A549 (cell line): ENCODE measurements around the gene PATL2. TPM values are rescaled to one million over a fixed set of nuclear protein-coding genes. Genes with fewer than 3 reads are reported as not detected.

Experiments
- ATAC-seq, 2 experiments: fragments of 200-7000 bp in 1 of 2; fragments of >200 bp in 1 of 2; cut with Nextera tagmentation in 1 of 2; cut with Tn5 transposase in 1 of 2; 3 replicates each; pipeline versions ENCODE4 v1.8.0 to v1.9.1; 2018 to 2020; ENCODE audit warnings: mild to moderate bottlenecking in 1 of 2, moderate library complexity in 1 of 2
- CTCF ChIA-PET: fragments of 300-600 bp; sonication (Branson Sonifier 250); formaldehyde crosslinking; extraction: SDS; loops from one replicate; lab custom pipeline; 2021; ENCODE audit warnings: antibody characterized with exemption, inconsistent platforms; lab: Yijun Ruan, JAX
- POLR2A ChIA-PET: fragments of 350-600 bp; formaldehyde crosslinking; extraction: SDS; loops from one replicate; lab custom pipeline; 2021; ENCODE audit warnings: antibody characterized with exemption, inconsistent platforms; lab: Yijun Ruan, JAX
- DNase-seq, 2 experiments: peaks; one replicate each; pipeline versions ENCODE4 v3.0.0 to v3.0.0-alpha.2; 2011 to 2016; ENCODE audit warnings: low read depth in 1 of 2, low spot score in 1 of 2
- FAIRE-seq: peaks from 2 replicates; lab custom pipeline; 2011; peaks lifted over from hg19 to GRCh38; lab: Jason Lieb, UNC
- H3K27ac ChIP-seq, 2 experiments: fragments of >200 bp; sonication (Bioruptor Twin); formaldehyde crosslinking; 3 replicates each; pipeline ENCODE4 v1.5.1; 2016 to 2017
- H3K4me1 ChIP-seq: fragments of >200 bp; sonication (Bioruptor Twin); formaldehyde crosslinking; 3 replicates; pipeline ENCODE4 v1.6.1; 2016
- H3K4me2 ChIP-seq: fragments of >200 bp; sonication (Bioruptor Twin); formaldehyde crosslinking; 3 replicates; pipeline ENCODE4 v1.6.1; 2016
- H3K4me3 ChIP-seq: fragments of >200 bp; sonication (Bioruptor Twin); formaldehyde crosslinking; 3 replicates; pipeline ENCODE4 v1.5.1; 2016
- H3K9me3 ChIP-seq: fragments of >200 bp; sonication (Bioruptor Twin); formaldehyde crosslinking; 3 replicates; pipeline ENCODE4 v1.6.1; 2016
- CBX8 ChIP-seq: fragments of 200-600 bp; sonication (generic); IDR thresholded peaks from 2 replicates; pipeline ENCODE4 v1.6.1; 2016
- EHF ChIP-seq: fragments of 250-450 bp; sonication (Bioruptor Pico); IDR thresholded peaks from 2 replicates; pipeline ENCODE4 v1.5.0; 2020; ENCODE audit warnings: mild to moderate bottlenecking
- EP300 ChIP-seq, 2 experiments: fragments of >200 bp; sonication (Bioruptor Twin); formaldehyde crosslinking; IDR thresholded peaks; 2 replicates in 1 of 2; 3 replicates in 1 of 2; pipeline ENCODE4 v1.6.1; 2016 to 2017
- FOXS1 ChIP-seq: fragments of 250-450 bp; sonication (Bioruptor Pico); IDR thresholded peaks from 2 replicates; pipeline ENCODE4 v1.5.0; 2020; ENCODE audit warnings: mild to moderate bottlenecking, moderate library complexity
- GATA3 ChIP-seq: IDR thresholded peaks from 2 replicates; pipeline ENCODE4 v1.6.1; 2012; ENCODE audit warnings: borderline replicate concordance
- HDAC2 ChIP-seq: fragments of 200-600 bp; sonication (generic); IDR thresholded peaks from 2 replicates; pipeline ENCODE4 v1.6.1; 2016
- HEYL ChIP-seq: fragments of 250-450 bp; sonication (Bioruptor Pico); IDR thresholded peaks from 2 replicates; pipeline ENCODE4 v1.8.0; 2021; ENCODE audit warnings: mild to moderate bottlenecking, moderate library complexity
- HOXB13 ChIP-seq: fragments of 250-450 bp; sonication (Bioruptor Pico); IDR thresholded peaks from 2 replicates; pipeline ENCODE4 v1.5.0; 2020; ENCODE audit warnings: low read depth, mild to moderate bottlenecking, moderate library complexity
- HOXB5 ChIP-seq: fragments of 250-450 bp; sonication (Bioruptor Pico); IDR thresholded peaks from 2 replicates; pipeline ENCODE4 v1.5.0; 2020; ENCODE audit warnings: mild to moderate bottlenecking, moderate library complexity
- JUNB ChIP-seq: fragments of >200 bp; sonication (Bioruptor Twin); formaldehyde crosslinking; IDR thresholded peaks from 2 replicates; pipeline ENCODE4 v1.6.1; 2016
- KDM1A ChIP-seq: fragments of 200-600 bp; sonication (generic); IDR thresholded peaks from 2 replicates; pipeline ENCODE4 v1.6.1; 2016; ENCODE audit warnings: low read depth, mild to moderate bottlenecking
- KDM5A ChIP-seq: fragments of 200-600 bp; sonication (generic); IDR thresholded peaks from 2 replicates; pipeline ENCODE4 v1.6.1; 2016; ENCODE audit warnings: antibody characterized with exemption, mild to moderate bottlenecking
- MAZ ChIP-seq: fragments of 150-350 bp; IDR thresholded peaks from 2 replicates; pipeline ENCODE4 v1.6.1; 2014; ENCODE audit warnings: antibody characterized with exemption, low read depth, low read length, borderline replicate concordance
- RFX5 ChIP-seq: fragments of 450-650 bp; IDR thresholded peaks from 2 replicates; pipeline ENCODE4 v1.7.1; 2014; ENCODE audit warnings: antibody characterized with exemption, mild to moderate bottlenecking, moderate library complexity
- RNF2 ChIP-seq: fragments of 200-600 bp; sonication (generic); IDR thresholded peaks from 2 replicates; pipeline ENCODE4 v1.6.1; 2016; ENCODE audit warnings: low read depth, mild to moderate bottlenecking, antibody characterized with exemption, moderate library complexity, borderline replicate concordance
- ZC3H11A ChIP-seq: fragments of 450-650 bp; IDR thresholded peaks from 2 replicates; pipeline ENCODE4 v1.6.1; 2014; ENCODE audit warnings: antibody characterized with exemption, mild to moderate bottlenecking
- ZNF302 ChIP-seq: fragments of 250-450 bp; sonication (Bioruptor Pico); IDR thresholded peaks from 2 replicates; pipeline ENCODE4 v1.9.0; 2021; ENCODE audit warnings: inconsistent platforms, mild to moderate bottlenecking, moderate library complexity
- WGBS: methylation state at CpG from one replicate; pipeline ENCODE4 v1.1.6; 2017; ENCODE audit errors: missing lambda C conversion rate; 5-methylcytosine and 5-hydroxymethylcytosine counted together
- polyA plus RNA-seq, 4 experiments: library from polyadenylated mRNA; depleted of rRNA in 3 of 4; stranded (reverse); fragments of >200 nt; fragmentation: RNase III in 1 of 4; extraction: RNeasy Plus Mini Kit Qiagen cat#74134 plus additional on column Dnase treatment in 1 of 4; gene quantifications; 2 replicates in 3 of 4; 3 replicates in 1 of 4; pipeline ENCODE4 v1.2.3, GENCODE V29; 2011 to 2017
- TF ChIP-seq, protein P1 (sequence below): fragments of 150-350 bp; IDR thresholded peaks from 2 replicates; pipeline ENCODE4 v1.6.1; 2014; ENCODE audit warnings: low read depth, mild to moderate bottlenecking, low read length
- TF ChIP-seq, protein P2 (sequence below): fragments of >200 bp; sonication (Bioruptor Twin); formaldehyde crosslinking; IDR thresholded peaks from 3 replicates; pipeline ENCODE4 v1.5.1; 2016
- TF ChIP-seq, protein P3 (sequence below): fragments of 200-600 bp; sonication (generic); IDR thresholded peaks from 2 replicates; pipeline ENCODE4 v1.6.1; 2016; ENCODE audit warnings: antibody characterized with exemption, mild to moderate bottlenecking, moderate library complexity
- TF ChIP-seq, protein P4 (sequence below): fragments of >200 bp; sonication (Bioruptor Twin); formaldehyde crosslinking; IDR thresholded peaks from 3 replicates; pipeline ENCODE4 v1.6.1; 2016
- TF ChIP-seq, protein P5 (sequence below): fragments of 250-450 bp; sonication (Bioruptor Pico); IDR thresholded peaks from 2 replicates; pipeline ENCODE4 v1.5.0; 2020; ENCODE audit warnings: low read depth, mild to moderate bottlenecking, moderate library complexity
- TF ChIP-seq, protein P6 (sequence below): fragments of 450-650 bp; IDR thresholded peaks from 2 replicates; pipeline ENCODE4 v1.6.1; 2014; ENCODE audit warnings: antibody characterized with exemption

PATL2 gene
- polyA plus RNA-seq, 2 of the 4 experiments (the other 2 are of a cell fraction): 0.12 to 0.26 TPM

DNA sequence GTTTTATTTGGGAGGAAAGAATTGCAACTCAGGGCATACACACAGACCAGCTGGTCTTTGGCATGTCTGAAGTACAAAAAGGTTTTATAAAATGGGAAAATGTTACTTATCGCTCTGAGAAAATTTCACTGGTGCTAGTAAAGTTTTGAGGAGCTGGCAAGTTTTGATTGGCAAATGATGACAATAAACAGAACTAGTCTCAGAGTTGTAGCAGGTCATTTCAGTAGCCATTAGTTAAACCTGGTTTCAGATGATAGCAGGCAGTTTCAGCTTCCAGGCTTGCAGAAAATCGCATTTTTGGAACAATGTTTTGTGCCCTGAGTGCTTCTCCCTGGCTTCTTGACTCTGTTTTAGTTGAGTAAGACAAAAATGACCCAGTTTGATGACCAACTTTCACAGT, 10.9 kb upstream of the PATL2 start:
- DNase-seq: no peak
- Histone ChIP-seq H3K9me3 (no peaks in the 10 kb centered on the region), H3K4me1 (peaks cover 11% of the 10 kb centered on the region), H3K4me3 (no peak overlapping the region), H3K4me2 (no peak overlapping the region), H3K27ac (no peak overlapping the region)
- ChIA-PET CTCF (interaction anchor here (2.3 kb wide), 1 partner anchor 9 kb away, joined by 15 read pairs; the partner anchor contains the start of gene B2M), POLR2A (no interaction called here)
- WGBS: 70% methylated on average over 2 of the region's 2 CpGs
- FAIRE-seq: no peak
- TF ChIP-seq ZNF302 (CRISPR knock-in tag) (no peak), GATA3 (no peak), RFX5 (no peak), CBX8 (no peak), EP300 (IDR thresholded peaks at IDR 0.05) (no peak), MAZ (no peak), HOXB5 (no peak), RNF2 (no peak), ZC3H11A (no peak), KDM1A (no peak)
- TF ChIP-seq, protein P1, sequence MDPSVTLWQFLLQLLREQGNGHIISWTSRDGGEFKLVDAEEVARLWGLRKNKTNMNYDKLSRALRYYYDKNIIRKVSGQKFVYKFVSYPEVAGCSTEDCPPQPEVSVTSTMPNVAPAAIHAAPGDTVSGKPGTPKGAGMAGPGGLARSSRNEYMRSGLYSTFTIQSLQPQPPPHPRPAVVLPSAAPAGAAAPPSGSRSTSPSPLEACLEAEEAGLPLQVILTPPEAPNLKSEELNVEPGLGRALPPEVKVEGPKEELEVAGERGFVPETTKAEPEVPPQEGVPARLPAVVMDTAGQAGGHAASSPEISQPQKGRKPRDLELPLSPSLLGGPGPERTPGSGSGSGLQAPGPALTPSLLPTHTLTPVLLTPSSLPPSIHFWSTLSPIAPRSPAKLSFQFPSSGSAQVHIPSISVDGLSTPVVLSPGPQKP: no peak
- TF ChIP-seq, protein P2, sequence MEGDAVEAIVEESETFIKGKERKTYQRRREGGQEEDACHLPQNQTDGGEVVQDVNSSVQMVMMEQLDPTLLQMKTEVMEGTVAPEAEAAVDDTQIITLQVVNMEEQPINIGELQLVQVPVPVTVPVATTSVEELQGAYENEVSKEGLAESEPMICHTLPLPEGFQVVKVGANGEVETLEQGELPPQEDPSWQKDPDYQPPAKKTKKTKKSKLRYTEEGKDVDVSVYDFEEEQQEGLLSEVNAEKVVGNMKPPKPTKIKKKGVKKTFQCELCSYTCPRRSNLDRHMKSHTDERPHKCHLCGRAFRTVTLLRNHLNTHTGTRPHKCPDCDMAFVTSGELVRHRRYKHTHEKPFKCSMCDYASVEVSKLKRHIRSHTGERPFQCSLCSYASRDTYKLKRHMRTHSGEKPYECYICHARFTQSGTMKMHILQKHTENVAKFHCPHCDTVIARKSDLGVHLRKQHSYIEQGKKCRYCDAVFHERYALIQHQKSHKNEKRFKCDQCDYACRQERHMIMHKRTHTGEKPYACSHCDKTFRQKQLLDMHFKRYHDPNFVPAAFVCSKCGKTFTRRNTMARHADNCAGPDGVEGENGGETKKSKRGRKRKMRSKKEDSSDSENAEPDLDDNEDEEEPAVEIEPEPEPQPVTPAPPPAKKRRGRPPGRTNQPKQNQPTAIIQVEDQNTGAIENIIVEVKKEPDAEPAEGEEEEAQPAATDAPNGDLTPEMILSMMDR: no peak
- TF ChIP-seq, protein P3, sequence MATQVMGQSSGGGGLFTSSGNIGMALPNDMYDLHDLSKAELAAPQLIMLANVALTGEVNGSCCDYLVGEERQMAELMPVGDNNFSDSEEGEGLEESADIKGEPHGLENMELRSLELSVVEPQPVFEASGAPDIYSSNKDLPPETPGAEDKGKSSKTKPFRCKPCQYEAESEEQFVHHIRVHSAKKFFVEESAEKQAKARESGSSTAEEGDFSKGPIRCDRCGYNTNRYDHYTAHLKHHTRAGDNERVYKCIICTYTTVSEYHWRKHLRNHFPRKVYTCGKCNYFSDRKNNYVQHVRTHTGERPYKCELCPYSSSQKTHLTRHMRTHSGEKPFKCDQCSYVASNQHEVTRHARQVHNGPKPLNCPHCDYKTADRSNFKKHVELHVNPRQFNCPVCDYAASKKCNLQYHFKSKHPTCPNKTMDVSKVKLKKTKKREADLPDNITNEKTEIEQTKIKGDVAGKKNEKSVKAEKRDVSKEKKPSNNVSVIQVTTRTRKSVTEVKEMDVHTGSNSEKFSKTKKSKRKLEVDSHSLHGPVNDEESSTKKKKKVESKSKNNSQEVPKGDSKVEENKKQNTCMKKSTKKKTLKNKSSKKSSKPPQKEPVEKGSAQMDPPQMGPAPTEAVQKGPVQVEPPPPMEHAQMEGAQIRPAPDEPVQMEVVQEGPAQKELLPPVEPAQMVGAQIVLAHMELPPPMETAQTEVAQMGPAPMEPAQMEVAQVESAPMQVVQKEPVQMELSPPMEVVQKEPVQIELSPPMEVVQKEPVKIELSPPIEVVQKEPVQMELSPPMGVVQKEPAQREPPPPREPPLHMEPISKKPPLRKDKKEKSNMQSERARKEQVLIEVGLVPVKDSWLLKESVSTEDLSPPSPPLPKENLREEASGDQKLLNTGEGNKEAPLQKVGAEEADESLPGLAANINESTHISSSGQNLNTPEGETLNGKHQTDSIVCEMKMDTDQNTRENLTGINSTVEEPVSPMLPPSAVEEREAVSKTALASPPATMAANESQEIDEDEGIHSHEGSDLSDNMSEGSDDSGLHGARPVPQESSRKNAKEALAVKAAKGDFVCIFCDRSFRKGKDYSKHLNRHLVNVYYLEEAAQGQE: no peak
- ATAC-seq: no peak

DNA sequence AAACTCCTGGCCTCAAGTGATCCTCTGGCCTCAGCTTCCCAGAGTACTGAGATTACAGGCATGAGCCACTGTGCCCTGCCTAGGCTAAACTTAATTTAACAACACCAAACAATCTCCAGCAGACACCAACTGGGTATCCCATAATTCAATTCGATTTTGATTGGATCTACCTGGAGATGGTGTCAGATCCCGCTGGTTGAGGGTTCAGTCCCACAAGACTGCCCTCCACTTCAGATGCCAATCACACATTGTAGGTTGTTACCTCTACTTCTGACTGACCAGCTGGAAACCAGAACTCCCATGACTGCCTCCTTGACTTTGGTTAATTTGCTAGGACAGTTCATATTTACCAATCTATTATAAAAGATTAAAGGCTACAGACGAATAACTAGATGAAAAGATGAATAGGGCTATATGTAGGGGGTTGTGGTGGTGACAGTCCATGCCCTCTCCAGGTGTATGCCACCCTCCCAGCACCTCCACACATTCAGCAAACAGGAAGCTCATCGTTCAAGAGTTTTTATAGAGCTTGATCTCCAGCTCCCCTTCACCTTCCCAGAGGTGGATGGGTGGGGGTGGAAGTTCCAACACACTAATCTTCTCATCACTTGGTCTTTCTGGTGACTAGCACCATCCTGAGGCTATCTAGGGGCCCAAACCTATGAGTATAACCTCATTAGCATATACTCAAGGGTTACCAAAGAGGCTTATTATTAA, 9.5 kb upstream of the PATL2 start:
- no peak overlapping the region for H3K27ac ChIP-seq
- H3K4me3 ChIP-seq: no peak overlapping the region
- no peak for DNase-seq
- WGBS: 80% methylated on average over 4 of the region's 4 CpGs
- ATAC-seq: no peak; a peak in 1 of 6 replicates
- no peak for FAIRE-seq
- ChIA-PET POLR2A (interaction anchor here (0.7 kb wide), 1 partner anchor 8 kb away, joined by 3 read pairs; no protein-coding TSS in a partner anchor), CTCF (interaction anchor here (1.2 to 1.5 kb wide), 2 partner anchors 10 to 18 kb away, joined by 5 read pairs; partner anchors contain the start of gene PATL2)
- no peak overlapping the region for H3K4me2 ChIP-seq
- no peaks in the 10 kb centered on the region for H3K4me1 ChIP-seq
- no peaks in the 10 kb centered on the region for H3K9me3 ChIP-seq
- TF ChIP-seq HOXB13 (CRISPR knock-in tag) (no peak), HEYL (CRISPR knock-in tag) (no peak), KDM5A (no peak), HDAC2 (no peak), JUNB (no peak), EHF (CRISPR knock-in tag) (no peak), FOXS1 (no peak)
- TF ChIP-seq, protein P4, sequence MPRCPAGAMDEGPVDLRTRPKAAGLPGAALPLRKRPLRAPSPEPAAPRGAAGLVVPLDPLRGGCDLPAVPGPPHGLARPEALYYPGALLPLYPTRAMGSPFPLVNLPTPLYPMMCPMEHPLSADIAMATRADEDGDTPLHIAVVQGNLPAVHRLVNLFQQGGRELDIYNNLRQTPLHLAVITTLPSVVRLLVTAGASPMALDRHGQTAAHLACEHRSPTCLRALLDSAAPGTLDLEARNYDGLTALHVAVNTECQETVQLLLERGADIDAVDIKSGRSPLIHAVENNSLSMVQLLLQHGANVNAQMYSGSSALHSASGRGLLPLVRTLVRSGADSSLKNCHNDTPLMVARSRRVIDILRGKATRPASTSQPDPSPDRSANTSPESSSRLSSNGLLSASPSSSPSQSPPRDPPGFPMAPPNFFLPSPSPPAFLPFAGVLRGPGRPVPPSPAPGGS: no peak
- TF ChIP-seq, protein P5, sequence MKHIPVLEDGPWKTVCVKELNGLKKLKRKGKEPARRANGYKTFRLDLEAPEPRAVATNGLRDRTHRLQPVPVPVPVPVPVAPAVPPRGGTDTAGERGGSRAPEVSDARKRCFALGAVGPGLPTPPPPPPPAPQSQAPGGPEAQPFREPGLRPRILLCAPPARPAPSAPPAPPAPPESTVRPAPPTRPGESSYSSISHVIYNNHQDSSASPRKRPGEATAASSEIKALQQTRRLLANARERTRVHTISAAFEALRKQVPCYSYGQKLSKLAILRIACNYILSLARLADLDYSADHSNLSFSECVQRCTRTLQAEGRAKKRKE (CRISPR knock-in tag): no peak
- TF ChIP-seq, protein P6, sequence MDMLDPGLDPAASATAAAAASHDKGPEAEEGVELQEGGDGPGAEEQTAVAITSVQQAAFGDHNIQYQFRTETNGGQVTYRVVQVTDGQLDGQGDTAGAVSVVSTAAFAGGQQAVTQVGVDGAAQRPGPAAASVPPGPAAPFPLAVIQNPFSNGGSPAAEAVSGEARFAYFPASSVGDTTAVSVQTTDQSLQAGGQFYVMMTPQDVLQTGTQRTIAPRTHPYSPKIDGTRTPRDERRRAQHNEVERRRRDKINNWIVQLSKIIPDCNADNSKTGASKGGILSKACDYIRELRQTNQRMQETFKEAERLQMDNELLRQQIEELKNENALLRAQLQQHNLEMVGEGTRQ: no peak
- TF ChIP-seq, protein P3: no peak
